Fibroblast of lung (primary cell): ENCODE data around the gene EPHB2.

Experiments
- CTCF ChIP-seq, 2 donors: IDR thresholded peaks in 1 of 2; conservative IDR thresholded peaks in 1 of 2; 1 replicate in 1 of 2; 2 replicates in 1 of 2; pipeline ENCODE4 v1.5.1; 2011 to 2012; ENCODE audit warnings: low read length in 2 of 2, control low read depth in 1 of 2, inconsistent platforms in 1 of 2, low read depth in 1 of 2, mild to moderate bottlenecking in 1 of 2
- EZH2 ChIP-seq: IDR thresholded peaks from 2 replicates; pipeline ENCODE4 v1.5.1; 2012; ENCODE audit warnings: low read length, control low read depth, mild to moderate bottlenecking; ENCODE audit errors: missing control alignments

- no peak for TF ChIP-seq CTCF (conservative IDR thresholded peaks at IDR 0.05 in 1 of 2, IDR thresholded peaks at IDR 0.05 in 1 of 2; ENCODE audit: low read depth in 1 of 2, low read length in 2 of 2)
- no peak for TF ChIP-seq EZH2
These were observed 40.5 kb downstream of the EPHB2 start for GRCh38 chr1:22751124-22751531.
